WTC11 (cell line): Measurements from ENCODE around the gene TESK2. TPM values are rescaled to one million over a fixed set of nuclear protein-coding genes. Genes with fewer than 3 reads are reported as not detected.

Source experiments
- GABPB1 ChIP-seq: sonication (generic); formaldehyde crosslinking; IDR thresholded peaks from 2 replicates; pipeline ENCODE4 v1.8.1; 2023; ENCODE audit warnings: mild to moderate bottlenecking, missing genetic modification reagents
- HMGA2 ChIP-seq: fragments of 250-450 bp; sonication (Bioruptor Pico); IDR thresholded peaks from 2 replicates; pipeline ENCODE4 v1.4.0; 2021; ENCODE audit warnings: mild to moderate bottlenecking, moderate library complexity
- IRF2 ChIP-seq: sonication (generic); formaldehyde crosslinking; IDR thresholded peaks from 2 replicates; pipeline ENCODE4 v1.8.0; 2022; ENCODE audit warnings: low read depth, missing genetic modification reagents, borderline replicate concordance
- JUN ChIP-seq: sonication (generic); formaldehyde crosslinking; IDR thresholded peaks from 2 replicates; pipeline ENCODE4 v1.8.0; 2023; ENCODE audit warnings: mild to moderate bottlenecking, missing genetic modification reagents
- NFE2L1 ChIP-seq: sonication (generic); formaldehyde crosslinking; IDR thresholded peaks from 2 replicates; pipeline ENCODE4 v1.8.1; 2023; ENCODE audit warnings: missing genetic modification reagents
- NR1H2 ChIP-seq: sonication (generic); formaldehyde crosslinking; IDR thresholded peaks from 2 replicates; pipeline ENCODE4 v1.9.0; 2021; ENCODE audit warnings: mild to moderate bottlenecking, moderate library complexity, missing genetic modification reagents
- NR3C1 ChIP-seq: sonication (generic); formaldehyde crosslinking; conservative IDR thresholded peaks from 2 replicates; pipeline ENCODE4 v1.8.1; 2023; ENCODE audit warnings: low read depth, mild to moderate bottlenecking, missing genetic modification reagents
- SMAD3 ChIP-seq: sonication (generic); formaldehyde crosslinking; IDR thresholded peaks from 2 replicates; pipeline ENCODE4 v1.8.0; 2022; ENCODE audit warnings: missing genetic modification reagents, mild to moderate bottlenecking, borderline replicate concordance
- SMAD4 ChIP-seq: sonication (generic); formaldehyde crosslinking; IDR thresholded peaks from 2 replicates; pipeline ENCODE4 v1.8.0; 2022; ENCODE audit warnings: mild to moderate bottlenecking, missing genetic modification reagents
- SOX15 ChIP-seq: fragments of 250-450 bp; sonication (Bioruptor Pico); IDR thresholded peaks from 2 replicates; pipeline ENCODE4 v1.9.0; 2021; ENCODE audit warnings: mild to moderate bottlenecking
- SP1 ChIP-seq: sonication (generic); formaldehyde crosslinking; conservative IDR thresholded peaks from 2 replicates; pipeline ENCODE4 v1.8.1; 2022; ENCODE audit warnings: missing genetic modification reagents
- TCF7 ChIP-seq: sonication (generic); formaldehyde crosslinking; IDR thresholded peaks from 2 replicates; pipeline ENCODE4 v1.8.0; 2022; ENCODE audit warnings: mild to moderate bottlenecking, low read depth, missing genetic modification reagents, moderate library complexity
- TP53 ChIP-seq: sonication (generic); formaldehyde crosslinking; IDR thresholded peaks from 2 replicates; pipeline ENCODE4 v1.8.1; 2023; ENCODE audit warnings: mild to moderate bottlenecking, missing genetic modification reagents
- ZNF219 ChIP-seq: sonication (generic); formaldehyde crosslinking; IDR thresholded peaks from 2 replicates; pipeline ENCODE4 v1.8.0; 2023; ENCODE audit warnings: missing genetic modification reagents, mild to moderate bottlenecking, borderline replicate concordance
- ZNF317 ChIP-seq: sonication (generic); formaldehyde crosslinking; IDR thresholded peaks from 2 replicates; pipeline ENCODE4 v1.8.1; 2023; ENCODE audit warnings: low read depth, mild to moderate bottlenecking, moderate library complexity, missing genetic modification reagents, borderline replicate concordance
- ZNF416 ChIP-seq: fragments of 250-450 bp; sonication (Bioruptor Pico); IDR thresholded peaks from 2 replicates; pipeline ENCODE4 v1.9.0; 2021; ENCODE audit warnings: mild to moderate bottlenecking, inconsistent platforms
- total RNA-seq: library from RNA; stranded (reverse); gene quantifications from 3 replicates; pipeline ENCODE4 v1.2.3, GENCODE V29; 2021
- TF ChIP-seq, protein P1 (sequence below): sonication (generic); formaldehyde crosslinking; IDR thresholded peaks from 2 replicates; pipeline ENCODE4 v1.8.1; 2023; ENCODE audit warnings: mild to moderate bottlenecking, missing genetic modification reagents, moderate library complexity
- TF ChIP-seq, protein P2 (sequence below): fragments of 250-450 bp; sonication (Bioruptor Pico); IDR thresholded peaks from 2 replicates; pipeline ENCODE4 v1.9.0; 2021; ENCODE audit warnings: mild to moderate bottlenecking
- TF ChIP-seq, protein P3 (sequence below): sonication (generic); formaldehyde crosslinking; IDR thresholded peaks from 2 replicates; pipeline ENCODE4 v1.8.0; 2023; ENCODE audit warnings: missing genetic modification reagents, mild to moderate bottlenecking, borderline replicate concordance
- TF ChIP-seq, protein P4 (sequence below): sonication (generic); formaldehyde crosslinking; IDR thresholded peaks from 2 replicates; pipeline ENCODE4 v1.8.1; 2023; ENCODE audit warnings: mild to moderate bottlenecking, missing genetic modification reagents, borderline replicate concordance
- TF ChIP-seq, protein P5 (sequence below): fragments of 250-450 bp; sonication (Bioruptor Pico); IDR thresholded peaks from 2 replicates; pipeline ENCODE4 v1.9.0; 2021; ENCODE audit warnings: mild to moderate bottlenecking, borderline replicate concordance
- TF ChIP-seq, protein P6 (sequence below): sonication (generic); formaldehyde crosslinking; IDR thresholded peaks from 2 replicates; pipeline ENCODE4 v1.8.1; 2022; ENCODE audit warnings: low read depth, missing genetic modification reagents, borderline replicate concordance

TESK2 gene
- total RNA-seq, 1 experiment from 2014 or later: 13.3 TPM

DNA sequence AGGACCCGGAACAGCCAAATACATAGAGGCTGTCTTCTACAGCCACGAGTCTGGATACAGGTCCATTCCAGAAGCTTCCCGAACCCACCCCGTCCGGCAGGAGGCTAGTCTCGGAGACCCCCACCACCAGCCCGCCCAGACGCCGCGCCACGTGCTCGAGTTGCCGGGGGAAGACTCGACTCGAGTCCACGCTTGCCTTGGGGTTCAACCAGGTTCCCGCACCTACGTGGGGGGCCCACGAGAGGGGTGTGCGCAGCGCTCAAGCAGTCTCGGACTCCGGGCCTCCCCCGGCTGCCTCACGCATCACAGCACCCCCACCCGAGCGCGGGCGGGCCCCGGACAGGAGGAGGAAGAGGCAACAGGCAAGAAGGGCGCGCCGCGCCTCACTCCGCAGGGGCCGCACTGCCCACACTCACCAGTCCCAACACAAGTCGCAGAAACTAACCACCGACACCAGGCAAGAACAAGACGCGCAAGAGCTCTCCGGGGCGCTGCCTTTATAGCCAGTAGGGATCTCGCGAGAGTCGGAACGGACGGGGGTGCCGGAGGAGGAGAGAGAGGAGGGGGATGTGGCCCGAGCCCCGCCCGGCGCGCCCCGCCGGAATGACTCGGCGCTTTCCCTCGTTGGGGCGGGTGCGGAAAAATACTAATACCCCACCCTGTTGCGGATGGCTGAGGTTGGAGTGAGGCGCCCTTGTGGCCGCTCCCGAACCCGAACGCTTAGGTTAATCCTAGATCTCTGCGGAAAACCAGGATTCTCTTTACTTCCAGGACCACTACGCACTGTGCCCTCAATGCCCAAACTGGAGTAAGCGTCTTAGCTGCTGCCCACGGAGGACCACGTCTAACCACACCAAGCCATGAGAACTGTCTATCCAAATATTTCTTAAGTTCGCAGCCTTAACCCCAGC lies 30.7 kb upstream of the TESK2 start, which contains the start of gene PRDX1 (continued):
- TF ChIP-seq, protein P1, sequence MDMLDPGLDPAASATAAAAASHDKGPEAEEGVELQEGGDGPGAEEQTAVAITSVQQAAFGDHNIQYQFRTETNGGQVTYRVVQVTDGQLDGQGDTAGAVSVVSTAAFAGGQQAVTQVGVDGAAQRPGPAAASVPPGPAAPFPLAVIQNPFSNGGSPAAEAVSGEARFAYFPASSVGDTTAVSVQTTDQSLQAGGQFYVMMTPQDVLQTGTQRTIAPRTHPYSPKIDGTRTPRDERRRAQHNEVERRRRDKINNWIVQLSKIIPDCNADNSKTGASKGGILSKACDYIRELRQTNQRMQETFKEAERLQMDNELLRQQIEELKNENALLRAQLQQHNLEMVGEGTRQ (CRISPR knock-in tag): peak; percentile 27; the same call in 1 of the 2 replicates
- TF ChIP-seq, protein P2, sequence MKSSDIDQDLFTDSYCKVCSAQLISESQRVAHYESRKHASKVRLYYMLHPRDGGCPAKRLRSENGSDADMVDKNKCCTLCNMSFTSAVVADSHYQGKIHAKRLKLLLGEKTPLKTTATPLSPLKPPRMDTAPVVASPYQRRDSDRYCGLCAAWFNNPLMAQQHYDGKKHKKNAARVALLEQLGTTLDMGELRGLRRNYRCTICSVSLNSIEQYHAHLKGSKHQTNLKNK (CRISPR knock-in tag): peak; percentile 82
- TF ChIP-seq ZNF317 (CRISPR knock-in tag) (0 out of 2 replicates have a peak, but pooled peaks have one; percentile 3), GABPB1 (CRISPR knock-in tag) (peak; percentile 90), IRF2 (CRISPR knock-in tag) (peak; percentile 56; the same call in 1 of the 2 replicates), NFE2L1 (CRISPR knock-in tag) (peak; percentile 100), SP1 (CRISPR knock-in tag) (peak; percentile 84), JUN (CRISPR knock-in tag) (no peak; the same call in 1 of the 2 replicates), TCF7 (CRISPR knock-in tag) (0 out of 2 replicates have a peak, but pooled peaks have one; percentile 39), ZNF219 (CRISPR knock-in tag) (peak; percentile 33; the same call in 1 of the 2 replicates), TP53 (CRISPR knock-in tag) (peak; percentile 86), NR3C1 (CRISPR knock-in tag) (0 out of 2 replicates have a peak, but pooled peaks have one; percentile 32), ZNF416 (CRISPR knock-in tag) (peak; percentile 92), HMGA2 (CRISPR knock-in tag) (no peak), SOX15 (CRISPR knock-in tag) (no peak), SMAD3 (CRISPR knock-in tag) (peak; percentile 93), NR1H2 (CRISPR knock-in tag) (peak; percentile 33; the same call in 1 of the 2 replicates), SMAD4 (0 out of 2 replicates have a peak, but pooled peaks have one; percentile 21)
- TF ChIP-seq, protein P3, sequence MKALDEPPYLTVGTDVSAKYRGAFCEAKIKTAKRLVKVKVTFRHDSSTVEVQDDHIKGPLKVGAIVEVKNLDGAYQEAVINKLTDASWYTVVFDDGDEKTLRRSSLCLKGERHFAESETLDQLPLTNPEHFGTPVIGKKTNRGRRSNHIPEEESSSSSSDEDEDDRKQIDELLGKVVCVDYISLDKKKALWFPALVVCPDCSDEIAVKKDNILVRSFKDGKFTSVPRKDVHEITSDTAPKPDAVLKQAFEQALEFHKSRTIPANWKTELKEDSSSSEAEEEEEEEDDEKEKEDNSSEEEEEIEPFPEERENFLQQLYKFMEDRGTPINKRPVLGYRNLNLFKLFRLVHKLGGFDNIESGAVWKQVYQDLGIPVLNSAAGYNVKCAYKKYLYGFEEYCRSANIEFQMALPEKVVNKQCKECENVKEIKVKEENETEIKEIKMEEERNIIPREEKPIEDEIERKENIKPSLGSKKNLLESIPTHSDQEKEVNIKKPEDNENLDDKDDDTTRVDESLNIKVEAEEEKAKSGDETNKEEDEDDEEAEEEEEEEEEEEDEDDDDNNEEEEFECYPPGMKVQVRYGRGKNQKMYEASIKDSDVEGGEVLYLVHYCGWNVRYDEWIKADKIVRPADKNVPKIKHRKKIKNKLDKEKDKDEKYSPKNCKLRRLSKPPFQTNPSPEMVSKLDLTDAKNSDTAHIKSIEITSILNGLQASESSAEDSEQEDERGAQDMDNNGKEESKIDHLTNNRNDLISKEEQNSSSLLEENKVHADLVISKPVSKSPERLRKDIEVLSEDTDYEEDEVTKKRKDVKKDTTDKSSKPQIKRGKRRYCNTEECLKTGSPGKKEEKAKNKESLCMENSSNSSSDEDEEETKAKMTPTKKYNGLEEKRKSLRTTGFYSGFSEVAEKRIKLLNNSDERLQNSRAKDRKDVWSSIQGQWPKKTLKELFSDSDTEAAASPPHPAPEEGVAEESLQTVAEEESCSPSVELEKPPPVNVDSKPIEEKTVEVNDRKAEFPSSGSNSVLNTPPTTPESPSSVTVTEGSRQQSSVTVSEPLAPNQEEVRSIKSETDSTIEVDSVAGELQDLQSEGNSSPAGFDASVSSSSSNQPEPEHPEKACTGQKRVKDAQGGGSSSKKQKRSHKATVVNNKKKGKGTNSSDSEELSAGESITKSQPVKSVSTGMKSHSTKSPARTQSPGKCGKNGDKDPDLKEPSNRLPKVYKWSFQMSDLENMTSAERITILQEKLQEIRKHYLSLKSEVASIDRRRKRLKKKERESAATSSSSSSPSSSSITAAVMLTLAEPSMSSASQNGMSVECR (CRISPR knock-in tag): peak; percentile 89; the same call in 1 of the 2 replicates
- TF ChIP-seq, protein P4, sequence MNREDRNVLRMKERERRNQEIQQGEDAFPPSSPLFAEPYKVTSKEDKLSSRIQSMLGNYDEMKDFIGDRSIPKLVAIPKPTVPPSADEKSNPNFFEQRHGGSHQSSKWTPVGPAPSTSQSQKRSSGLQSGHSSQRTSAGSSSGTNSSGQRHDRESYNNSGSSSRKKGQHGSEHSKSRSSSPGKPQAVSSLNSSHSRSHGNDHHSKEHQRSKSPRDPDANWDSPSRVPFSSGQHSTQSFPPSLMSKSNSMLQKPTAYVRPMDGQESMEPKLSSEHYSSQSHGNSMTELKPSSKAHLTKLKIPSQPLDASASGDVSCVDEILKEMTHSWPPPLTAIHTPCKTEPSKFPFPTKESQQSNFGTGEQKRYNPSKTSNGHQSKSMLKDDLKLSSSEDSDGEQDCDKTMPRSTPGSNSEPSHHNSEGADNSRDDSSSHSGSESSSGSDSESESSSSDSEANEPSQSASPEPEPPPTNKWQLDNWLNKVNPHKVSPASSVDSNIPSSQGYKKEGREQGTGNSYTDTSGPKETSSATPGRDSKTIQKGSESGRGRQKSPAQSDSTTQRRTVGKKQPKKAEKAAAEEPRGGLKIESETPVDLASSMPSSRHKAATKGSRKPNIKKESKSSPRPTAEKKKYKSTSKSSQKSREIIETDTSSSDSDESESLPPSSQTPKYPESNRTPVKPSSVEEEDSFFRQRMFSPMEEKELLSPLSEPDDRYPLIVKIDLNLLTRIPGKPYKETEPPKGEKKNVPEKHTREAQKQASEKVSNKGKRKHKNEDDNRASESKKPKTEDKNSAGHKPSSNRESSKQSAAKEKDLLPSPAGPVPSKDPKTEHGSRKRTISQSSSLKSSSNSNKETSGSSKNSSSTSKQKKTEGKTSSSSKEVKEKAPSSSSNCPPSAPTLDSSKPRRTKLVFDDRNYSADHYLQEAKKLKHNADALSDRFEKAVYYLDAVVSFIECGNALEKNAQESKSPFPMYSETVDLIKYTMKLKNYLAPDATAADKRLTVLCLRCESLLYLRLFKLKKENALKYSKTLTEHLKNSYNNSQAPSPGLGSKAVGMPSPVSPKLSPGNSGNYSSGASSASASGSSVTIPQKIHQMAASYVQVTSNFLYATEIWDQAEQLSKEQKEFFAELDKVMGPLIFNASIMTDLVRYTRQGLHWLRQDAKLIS (CRISPR knock-in tag): peak; percentile 96
- TF ChIP-seq, protein P5, sequence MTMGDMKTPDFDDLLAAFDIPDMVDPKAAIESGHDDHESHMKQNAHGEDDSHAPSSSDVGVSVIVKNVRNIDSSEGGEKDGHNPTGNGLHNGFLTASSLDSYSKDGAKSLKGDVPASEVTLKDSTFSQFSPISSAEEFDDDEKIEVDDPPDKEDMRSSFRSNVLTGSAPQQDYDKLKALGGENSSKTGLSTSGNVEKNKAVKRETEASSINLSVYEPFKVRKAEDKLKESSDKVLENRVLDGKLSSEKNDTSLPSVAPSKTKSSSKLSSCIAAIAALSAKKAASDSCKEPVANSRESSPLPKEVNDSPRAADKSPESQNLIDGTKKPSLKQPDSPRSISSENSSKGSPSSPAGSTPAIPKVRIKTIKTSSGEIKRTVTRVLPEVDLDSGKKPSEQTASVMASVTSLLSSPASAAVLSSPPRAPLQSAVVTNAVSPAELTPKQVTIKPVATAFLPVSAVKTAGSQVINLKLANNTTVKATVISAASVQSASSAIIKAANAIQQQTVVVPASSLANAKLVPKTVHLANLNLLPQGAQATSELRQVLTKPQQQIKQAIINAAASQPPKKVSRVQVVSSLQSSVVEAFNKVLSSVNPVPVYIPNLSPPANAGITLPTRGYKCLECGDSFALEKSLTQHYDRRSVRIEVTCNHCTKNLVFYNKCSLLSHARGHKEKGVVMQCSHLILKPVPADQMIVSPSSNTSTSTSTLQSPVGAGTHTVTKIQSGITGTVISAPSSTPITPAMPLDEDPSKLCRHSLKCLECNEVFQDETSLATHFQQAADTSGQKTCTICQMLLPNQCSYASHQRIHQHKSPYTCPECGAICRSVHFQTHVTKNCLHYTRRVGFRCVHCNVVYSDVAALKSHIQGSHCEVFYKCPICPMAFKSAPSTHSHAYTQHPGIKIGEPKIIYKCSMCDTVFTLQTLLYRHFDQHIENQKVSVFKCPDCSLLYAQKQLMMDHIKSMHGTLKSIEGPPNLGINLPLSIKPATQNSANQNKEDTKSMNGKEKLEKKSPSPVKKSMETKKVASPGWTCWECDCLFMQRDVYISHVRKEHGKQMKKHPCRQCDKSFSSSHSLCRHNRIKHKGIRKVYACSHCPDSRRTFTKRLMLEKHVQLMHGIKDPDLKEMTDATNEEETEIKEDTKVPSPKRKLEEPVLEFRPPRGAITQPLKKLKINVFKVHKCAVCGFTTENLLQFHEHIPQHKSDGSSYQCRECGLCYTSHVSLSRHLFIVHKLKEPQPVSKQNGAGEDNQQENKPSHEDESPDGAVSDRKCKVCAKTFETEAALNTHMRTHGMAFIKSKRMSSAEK (CRISPR knock-in tag): peak; percentile 44; the same call in 1 of the 2 replicates
- TF ChIP-seq, protein P6, sequence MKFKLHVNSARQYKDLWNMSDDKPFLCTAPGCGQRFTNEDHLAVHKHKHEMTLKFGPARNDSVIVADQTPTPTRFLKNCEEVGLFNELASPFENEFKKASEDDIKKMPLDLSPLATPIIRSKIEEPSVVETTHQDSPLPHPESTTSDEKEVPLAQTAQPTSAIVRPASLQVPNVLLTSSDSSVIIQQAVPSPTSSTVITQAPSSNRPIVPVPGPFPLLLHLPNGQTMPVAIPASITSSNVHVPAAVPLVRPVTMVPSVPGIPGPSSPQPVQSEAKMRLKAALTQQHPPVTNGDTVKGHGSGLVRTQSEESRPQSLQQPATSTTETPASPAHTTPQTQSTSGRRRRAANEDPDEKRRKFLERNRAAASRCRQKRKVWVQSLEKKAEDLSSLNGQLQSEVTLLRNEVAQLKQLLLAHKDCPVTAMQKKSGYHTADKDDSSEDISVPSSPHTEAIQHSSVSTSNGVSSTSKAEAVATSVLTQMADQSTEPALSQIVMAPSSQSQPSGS (CRISPR knock-in tag): peak; percentile 63; the same call in 1 of the 2 replicates
